IMR-90 (cell line): ENCODE measurements around the gene CINP.

Experiments
- BHLHE40 ChIP-seq: fragments of 150-350 bp; IDR thresholded peaks from 2 replicates; pipeline ENCODE4 v1.6.1; 2016; ENCODE audit warnings: mild to moderate bottlenecking, low read depth, low read length
- CHD1 ChIP-seq: IDR thresholded peaks from 2 replicates; pipeline ENCODE4 v1.6.1; 2012; ENCODE audit warnings: low read depth, low read length, improper control_type of control experiment
- CTCF ChIP-seq: conservative IDR thresholded peaks from 2 replicates; pipeline ENCODE4 v1.5.1; 2012; ENCODE audit warnings: mild to moderate bottlenecking, low read depth, low read length, improper control_type of control experiment
- MAFK ChIP-seq: IDR thresholded peaks from 2 replicates; pipeline ENCODE4 v1.6.1; 2012; ENCODE audit warnings: low read depth, low read length, improper control_type of control experiment
- MAZ ChIP-seq: IDR thresholded peaks from 2 replicates; pipeline ENCODE4 v1.6.1; 2012; ENCODE audit warnings: low read depth, mild to moderate bottlenecking, low read length, improper control_type of control experiment, moderate library complexity, borderline replicate concordance
- MXI1 ChIP-seq: IDR thresholded peaks from 2 replicates; pipeline ENCODE4 v1.6.1; 2012; ENCODE audit warnings: low read depth, mild to moderate bottlenecking, low read length, moderate library complexity, borderline replicate concordance
- POLR2A ChIP-seq: IDR thresholded peaks from 2 replicates; pipeline ENCODE4 v1.6.1; 2012; ENCODE audit warnings: mild to moderate bottlenecking, low read depth, low read length
- RAD21 ChIP-seq: IDR thresholded peaks from 2 replicates; pipeline ENCODE4 v1.6.1; 2012; ENCODE audit warnings: low read length, improper control_type of control experiment
- RCOR1 ChIP-seq: IDR thresholded peaks from 2 replicates; pipeline ENCODE4 v1.6.1; 2012; ENCODE audit warnings: mild to moderate bottlenecking, low read length, improper control_type of control experiment; ENCODE audit not compliant: insufficient replicate concordance
- RFX5 ChIP-seq: IDR thresholded peaks from 2 replicates; pipeline ENCODE4 v1.8.0; 2012; ENCODE audit warnings: low read depth, mild to moderate bottlenecking, low read length, moderate library complexity
- SMC3 ChIP-seq: fragments of 150-350 bp; IDR thresholded peaks from 2 replicates; pipeline ENCODE4 v1.6.1; 2016; ENCODE audit warnings: low read depth, mild to moderate bottlenecking, antibody characterized with exemption, low read length, moderate library complexity
- USF2 ChIP-seq: fragments of 150-350 bp; IDR thresholded peaks from 2 replicates; pipeline ENCODE4 v1.6.1; 2017; ENCODE audit warnings: mild to moderate bottlenecking, antibody characterized with exemption, low read length, low read depth

- TF ChIP-seq CTCF (no peak), BHLHE40 (no peak), RAD21 (no peak), POLR2A (no peak), SMC3 (no peak), RFX5 (no peak), USF2 (no peak), MXI1 (no peak), CHD1 (no peak), MAFK (no peak), RCOR1 (no peak), MAZ (no peak)
Measured at GRCh38 chr14:102356280-102356679, 6.4 kb downstream of the CINP start.
